Nephron progenitor cell (in vitro differentiated cells): ENCODE results near the gene HPD.
A peak's percentile ranks its signal among the peaks of the same experiment; 100 is the strongest.

Experiments used
- DNase-seq: peaks from one replicate; pipeline ENCODE4 v3.0.0; 2021
- H3K27ac Mint-ChIP-seq: 2 replicates; pipeline ENCODE4 v1.8.0; 2021; ENCODE audit warnings: mild to moderate bottlenecking, moderate library complexity, mixed read lengths
- H3K27me3 Mint-ChIP-seq: 2 replicates; pipeline ENCODE4 v1.8.0; 2021; ENCODE audit warnings: mild to moderate bottlenecking, low read depth, mixed read lengths; ENCODE audit not compliant: poor library complexity
- H3K36me3 Mint-ChIP-seq: 2 replicates; pipeline ENCODE4 v1.8.0; 2021; ENCODE audit warnings: low read depth, mixed read lengths
- H3K4me1 Mint-ChIP-seq: 2 replicates; pipeline ENCODE4 v1.8.0; 2021; ENCODE audit warnings: mixed read lengths
- H3K4me3 Mint-ChIP-seq: 2 replicates; pipeline ENCODE4 v1.8.0; 2021; ENCODE audit warnings: mild to moderate bottlenecking, moderate library complexity, mixed read lengths
- H3K9me3 Mint-ChIP-seq: 2 replicates; pipeline ENCODE4 v1.8.0; 2021; ENCODE audit warnings: mild to moderate bottlenecking, moderate library complexity, mixed read lengths
- CTCF ChIP-seq: fragments of 200-600 bp; sonication (generic); IDR thresholded peaks from 2 replicates; pipeline ENCODE4 v1.5.0; 2021; ENCODE audit warnings: antibody characterized with exemption

HPD gene

GRCh38 chr12:121827351-121828099 lies 31.1 kb downstream of the HPD start:
- Mint-ChIP-seq H3K4me1 (no peaks in the 10 kb centered on the region), H3K27ac (no peak overlapping the region), H3K27me3 (peaks cover 6% of the 10 kb centered on the region), H3K4me3 (no peak overlapping the region), H3K9me3 (no peaks in the 10 kb centered on the region), H3K36me3 (peaks cover 54% of the 10 kb centered on the region)
- TF ChIP-seq CTCF, result no peak
- DNase-seq, result no peak

- Mint-ChIP-seq H3K36me3 (peaks cover 44% of the 10 kb centered on the region), H3K27ac (peak overlapping the region; percentile 93), H3K4me1 (no peaks in the 10 kb centered on the region), H3K4me3 (no peak overlapping the region), H3K9me3 (no peaks in the 10 kb centered on the region), H3K27me3 (peaks cover 6% of the 10 kb centered on the region)
- DNase-seq, result no peak
- no peak for TF ChIP-seq CTCF
Observed at GRCh38 chr12:121826318-121827150, 32.1 kb downstream of the HPD start.

- Mint-ChIP-seq H3K4me3 (no peak overlapping the region), H3K36me3 (peaks cover 40% of the 10 kb centered on the region), H3K27ac (no peak overlapping the region), H3K9me3 (no peaks in the 10 kb centered on the region), H3K4me1 (no peaks in the 10 kb centered on the region), H3K27me3 (peaks cover 8% of the 10 kb centered on the region)
- DNase-seq, result no peak
- no peak for TF ChIP-seq CTCF
Observed at GRCh38 chr12:121825041-121825523, 33.6 kb downstream of the HPD start.

- Mint-ChIP-seq H3K9me3 (no peaks in the 10 kb centered on the region), H3K4me3 (no peak overlapping the region), H3K4me1 (no peaks in the 10 kb centered on the region), H3K27me3 (peaks cover 8% of the 10 kb centered on the region), H3K27ac (no peak overlapping the region), H3K36me3 (peaks cover 36% of the 10 kb centered on the region)
- DNase-seq, result no peak
- TF ChIP-seq CTCF, result no peak
Observed at GRCh38 chr12:121823727-121824115, 34.9 kb downstream of the HPD start.

- Mint-ChIP-seq H3K27ac (no peak overlapping the region), H3K9me3 (no peaks in the 10 kb centered on the region), H3K4me3 (no peak overlapping the region), H3K27me3 (peaks cover 8% of the 10 kb centered on the region), H3K4me1 (no peaks in the 10 kb centered on the region), H3K36me3 (peaks cover 31% of the 10 kb centered on the region)
- TF ChIP-seq CTCF, result no peak
- peak; percentile 34 for DNase-seq
Observed at GRCh38 chr12:121823101-121823726, 35.4 kb downstream of the HPD start.
